Measurements from ENCODE around the gene CCNA2.

DNA sequence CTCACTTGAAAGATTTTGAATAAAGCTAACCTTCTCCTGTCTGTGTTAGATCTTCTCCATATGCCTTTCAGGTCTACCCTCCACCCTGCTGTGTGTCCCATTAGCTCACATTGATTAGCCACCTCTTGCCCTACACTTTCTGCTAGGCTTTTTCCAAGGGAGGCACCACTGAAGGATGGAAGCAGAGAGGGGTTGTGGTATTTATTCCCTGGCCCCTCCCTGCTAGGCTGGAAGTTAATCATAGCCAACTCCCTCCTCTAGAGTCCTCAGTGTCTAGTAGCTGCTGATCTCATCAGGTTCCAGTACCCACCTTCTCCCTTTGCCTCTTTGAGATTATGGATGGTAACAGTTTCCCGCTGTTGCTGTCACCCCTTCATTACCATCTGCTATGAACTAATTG is 49.8 kb downstream of the CCNA2 start:
- TF ChIP-seq CTCF (IDR thresholded peaks at IDR 0.05) (no peak), POLR2A (IDR thresholded peaks at IDR 0.05) (no peak)
